Fibroblast of pulmonary artery (primary cell): ENCODE measurements around the gene KRT79.
A peak's percentile ranks its signal among the peaks of the same experiment; 100 is the strongest.

Experiments
- DNase-seq: peaks from one replicate; pipeline ENCODE4 v3.0.0-alpha.2; 2010; ENCODE audit warnings: low read depth
- H3K4me3 ChIP-seq: replicated peaks from 2 replicates; pipeline ENCODE4 v1.5.1; 2011; ENCODE audit warnings: low read depth, mild to moderate bottlenecking, control low read depth, low read length, moderate library complexity
- CTCF ChIP-seq: IDR thresholded peaks from 2 replicates; pipeline ENCODE4 v1.5.1; 2011; ENCODE audit warnings: mild to moderate bottlenecking, control low read depth, low read length, inconsistent platforms; ENCODE audit errors: missing control alignments

The KRT79 gene

DNA sequence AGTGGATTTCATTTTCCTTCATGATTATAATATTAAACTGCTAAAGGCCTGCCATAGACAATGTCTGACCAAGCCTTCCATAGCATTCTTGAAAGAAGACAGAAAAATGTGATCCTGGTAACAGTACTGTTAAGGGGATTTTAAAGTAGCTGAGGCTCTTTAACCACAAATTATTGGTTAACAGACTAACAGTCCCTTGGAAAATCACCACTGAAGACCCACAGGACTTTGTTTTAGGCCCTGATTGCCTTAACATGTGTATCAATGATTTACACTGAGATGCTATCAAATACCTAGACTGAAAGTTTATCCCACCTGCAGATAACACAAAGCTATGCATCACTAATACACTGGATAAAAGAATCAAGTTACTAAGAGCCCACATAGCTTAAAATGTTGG is 6.0 kb downstream of the KRT79 start:
- no peak overlapping the region for H3K4me3 ChIP-seq
- DNase-seq, result no peak
- no peak for TF ChIP-seq CTCF

DNA sequence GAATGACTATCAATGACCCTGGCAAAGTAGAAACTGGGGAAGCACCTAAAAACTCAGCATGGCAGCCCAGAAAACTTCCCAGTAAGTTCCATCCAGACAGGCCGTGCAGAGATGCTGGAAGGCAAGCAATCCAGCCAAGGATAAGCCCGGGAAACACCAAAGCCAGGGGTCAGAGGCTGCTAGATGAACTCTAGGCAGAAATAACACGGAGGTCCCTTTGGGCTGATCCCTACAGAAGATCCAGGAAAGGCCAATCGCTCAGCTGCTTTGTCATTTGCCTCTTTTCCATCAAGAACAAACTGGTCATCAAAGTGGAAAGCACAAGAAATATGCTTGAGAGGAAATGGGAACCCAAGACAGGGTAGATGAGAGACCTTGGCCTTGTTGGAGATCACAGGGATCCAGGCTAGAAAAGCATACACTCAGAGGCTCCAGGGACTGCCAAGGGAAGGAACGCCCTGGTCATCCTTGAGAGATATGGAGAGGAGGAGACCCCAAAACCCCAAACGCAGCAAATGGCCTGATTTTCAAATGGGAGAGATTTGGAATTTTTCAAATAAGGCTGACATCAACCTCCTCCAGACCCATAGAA is 6.5 kb downstream of the KRT79 start:
- no peak for TF ChIP-seq CTCF
- no peak for DNase-seq
- no peak overlapping the region for H3K4me3 ChIP-seq

DNA sequence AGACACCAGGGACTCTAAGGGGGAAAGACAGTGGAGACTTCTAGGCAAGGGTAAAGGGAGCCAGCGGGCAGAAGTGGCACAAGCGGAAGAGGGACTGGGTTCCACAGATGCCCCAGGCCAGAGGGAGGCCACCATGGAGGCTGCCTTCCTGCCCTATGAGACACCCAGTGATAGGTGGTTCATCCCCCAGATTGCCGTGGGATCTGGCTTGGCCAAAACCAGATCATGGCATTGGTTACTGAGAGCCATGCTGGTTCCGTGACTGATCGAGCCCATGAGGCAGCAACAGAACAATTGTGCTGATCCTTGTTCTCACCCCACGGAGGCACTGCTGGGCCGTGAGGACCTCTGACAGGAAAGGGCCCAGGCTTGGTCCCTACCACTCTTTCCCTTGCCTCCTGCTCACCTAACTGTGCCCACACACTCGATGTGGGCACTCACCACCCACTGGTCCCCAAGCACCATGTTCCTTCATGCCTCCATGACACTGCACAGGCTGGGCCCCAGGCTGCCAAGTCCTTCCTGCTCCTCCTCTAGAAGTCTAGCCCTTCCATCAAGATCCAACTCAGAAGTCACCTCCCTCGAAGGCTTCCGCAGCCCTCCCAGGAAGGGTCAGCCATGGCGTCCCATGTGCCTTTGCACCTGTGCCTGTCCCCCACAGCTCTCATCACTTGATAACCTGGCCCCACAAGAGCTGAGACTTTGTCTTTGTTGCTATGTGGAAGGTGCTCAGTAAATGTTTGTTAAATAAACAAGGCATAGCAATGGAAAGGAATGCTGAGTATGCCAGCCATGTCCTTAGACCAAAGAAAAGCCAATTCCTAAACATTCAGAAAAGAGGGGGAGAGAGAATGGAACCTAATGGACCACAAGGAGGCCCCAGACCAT is 7.3 kb downstream of the KRT79 start:
- H3K4me3 ChIP-seq, result no peak overlapping the region
- TF ChIP-seq CTCF, result no peak
- DNase-seq, result peak; percentile 29

DNA sequence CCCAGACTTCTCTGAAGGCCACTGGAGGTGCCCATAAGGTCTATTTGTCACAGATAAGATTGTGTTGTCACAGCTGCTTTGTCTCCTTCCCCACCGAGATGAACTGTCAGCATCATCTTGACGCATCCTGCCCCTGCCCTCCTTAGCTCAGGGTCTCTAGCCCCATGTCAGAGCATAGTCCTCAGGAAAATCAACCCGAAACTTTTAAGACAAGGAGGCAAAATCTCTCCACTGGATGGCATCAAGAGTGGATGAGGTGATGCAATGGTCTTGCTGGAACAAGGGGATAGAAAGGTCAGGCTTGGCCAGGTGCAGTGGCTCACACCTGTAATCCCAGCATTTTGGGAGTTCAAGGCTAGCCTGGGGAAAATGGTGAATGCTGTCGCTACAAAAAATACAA is 8.2 kb downstream of the KRT79 start:
- no peak for DNase-seq
- no peak overlapping the region for H3K4me3 ChIP-seq
- TF ChIP-seq CTCF, result no peak

DNA sequence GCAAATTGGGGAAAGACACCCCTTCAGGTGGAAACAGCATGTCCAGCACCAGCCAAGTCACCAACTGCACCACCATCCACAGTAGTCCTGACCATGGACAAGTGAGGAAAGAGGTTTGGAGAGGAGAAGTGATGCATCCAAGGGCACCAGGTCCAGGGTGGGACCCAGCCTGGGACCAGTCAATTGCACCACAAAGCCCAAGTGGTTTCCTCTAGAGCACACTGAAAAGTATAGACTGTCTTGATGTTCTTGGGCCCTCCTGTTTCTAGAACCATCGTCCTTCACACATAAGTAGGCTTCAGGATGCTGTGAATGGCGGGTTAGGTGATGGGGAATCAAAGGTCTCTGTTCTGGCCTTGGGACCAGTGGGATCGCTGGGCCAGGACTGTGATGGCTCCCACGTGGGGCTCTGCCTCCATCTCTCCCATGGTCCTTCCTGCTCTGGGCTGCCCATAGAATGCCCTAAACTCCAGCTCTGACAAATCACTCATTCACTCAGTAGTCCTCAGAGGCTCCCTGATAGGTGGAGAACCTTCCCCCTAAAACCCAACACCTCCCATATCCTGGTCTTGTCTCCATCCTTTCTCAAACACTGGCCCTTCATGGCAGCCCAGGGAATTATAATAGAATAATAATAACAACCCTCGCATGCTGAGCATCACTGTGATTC is 9.2 kb downstream of the KRT79 start:
- H3K4me3 ChIP-seq, result no peak overlapping the region
- DNase-seq, result no peak
- TF ChIP-seq CTCF, result no peak

GRCh38 chr12:52823761-52824450 is 10.2 kb downstream of the KRT79 start:
- no peak for TF ChIP-seq CTCF
- H3K4me3 ChIP-seq, result no peak overlapping the region
- DNase-seq, result no peak
